AG10803 (cell line): ENCODE results near the gene MAGEC3.

Source experiments
- DNase-seq: peaks from one replicate; pipeline ENCODE4 v3.0.0; 2010; ENCODE audit warnings: low read depth
- H3K4me3 ChIP-seq: 2 replicates; pipeline ENCODE4 v1.5.1; 2011; ENCODE audit warnings: mild to moderate bottlenecking, low read length, control low read depth
- CTCF ChIP-seq: conservative IDR thresholded peaks from 2 replicates; pipeline ENCODE4 v1.5.1; 2011; ENCODE audit warnings: mild to moderate bottlenecking, low read length, control low read depth, inconsistent platforms

Gene MAGEC3

GRCh38 chrX:141904262-141904661 lies 66.1 kb downstream of the MAGEC3 start:
- TF ChIP-seq CTCF, result no peak
- no peak overlapping the region for H3K4me3 ChIP-seq
- no peak for DNase-seq

- H3K4me3 ChIP-seq, result no peak overlapping the region
- no peak for TF ChIP-seq CTCF
- DNase-seq, result no peak
Measured at GRCh38 chrX:141917801-141918200, 79.7 kb downstream of the MAGEC3 start.

- DNase-seq, result no peak
Measured at GRCh38 chrX:141924293-141924692, 86.2 kb downstream of the MAGEC3 start.

GRCh38 chrX:141928432-141928831 lies 90.3 kb downstream of the MAGEC3 start:
- DNase-seq, result no peak

More at GRCh38 chrX:141924293-141924692, 86.2 kb downstream of the MAGEC3 start:
- no peak for TF ChIP-seq CTCF
- H3K4me3 ChIP-seq, result no peak overlapping the region

GRCh38 chrX:141934059-141934641 lies 96.0 kb downstream of the MAGEC3 start:
- no peak overlapping the region for H3K4me3 ChIP-seq
- no peak for DNase-seq
- no peak for TF ChIP-seq CTCF

More at GRCh38 chrX:141928432-141928831, 90.3 kb downstream of the MAGEC3 start:
- no peak overlapping the region for H3K4me3 ChIP-seq
- no peak for TF ChIP-seq CTCF

GRCh38 chrX:141935645-141936044 lies 97.5 kb downstream of the MAGEC3 start:
- TF ChIP-seq CTCF, result no peak
- no peak overlapping the region for H3K4me3 ChIP-seq
- DNase-seq, result no peak

- no peak for TF ChIP-seq CTCF
- no peak overlapping the region for H3K4me3 ChIP-seq
- DNase-seq, result no peak
Measured at GRCh38 chrX:141936080-141936479, 98.0 kb downstream of the MAGEC3 start.
